NCI-H2107 (cell line): ENCODE data around the gene CRAMP1.
"Not testable (repeated sequence)": the region's sequence is repeated elsewhere in the genome, so short reads cannot be mapped to it uniquely, and the experiment has no call there.

Experiments
- DNase-seq: peaks from one replicate; lab custom pipeline; 2025; lab: John Stamatoyannopoulos, UW

Gene CRAMP1

GRCh38 chr16:1678500-1679098 is 66.4 kb downstream of the CRAMP1 start:
- no peak for DNase-seq

- DNase-seq: no peak
Observed at GRCh38 chr16:1680361-1680760, 68.2 kb downstream of the CRAMP1 start.

- no peak for DNase-seq
Observed at GRCh38 chr16:1681032-1681431, 68.9 kb downstream of the CRAMP1 start.

GRCh38 chr16:1687427-1688316 is 75.5 kb downstream of the CRAMP1 start:
- DNase-seq: no peak

GRCh38 chr16:1688807-1689560 is 76.8 kb downstream of the CRAMP1 start:
- DNase-seq: no peak

GRCh38 chr16:1689853-1690252 is 77.7 kb downstream of the CRAMP1 start:
- no peak for DNase-seq

- no peak for DNase-seq
Observed at GRCh38 chr16:1690810-1691209, 78.7 kb downstream of the CRAMP1 start.

- DNase-seq: no peak
Observed at GRCh38 chr16:1691276-1691675, 79.1 kb downstream of the CRAMP1 start.

GRCh38 chr16:1691956-1692355 is 79.8 kb downstream of the CRAMP1 start:
- DNase-seq: no peak

GRCh38 chr16:1696863-1697262 is 84.7 kb downstream of the CRAMP1 start:
- DNase-seq: no peak

GRCh38 chr16:1698680-1699079 is 86.5 kb downstream of the CRAMP1 start:
- no peak for DNase-seq

- DNase-seq: no peak
Observed at GRCh38 chr16:1700246-1700645, 88.1 kb downstream of the CRAMP1 start.

- no peak for DNase-seq
Observed at GRCh38 chr16:1701216-1701878, 89.2 kb downstream of the CRAMP1 start.

GRCh38 chr16:1705324-1705687 is 93.1 kb downstream of the CRAMP1 start:
- DNase-seq: not testable (repeated sequence)

GRCh38 chr16:1705688-1706385 is 93.7 kb downstream of the CRAMP1 start, which contains the start of gene MAPK8IP3:
Gene MAPK8IP3 (plus strand): TSS chr16:1706195. CDS start chr16:1706340, 145 bp downstream.
- DNase-seq: peak; percentile 88

GRCh38 chr16:1706386-1707192 is 94.4 kb downstream of the CRAMP1 start:
- DNase-seq: no peak

- DNase-seq: no peak
Observed at GRCh38 chr16:1707193-1707790, 95.1 kb downstream of the CRAMP1 start.

- DNase-seq: no peak
Observed at GRCh38 chr16:1708083-1708767, 96.1 kb downstream of the CRAMP1 start.

GRCh38 chr16:1708768-1709180 is 96.6 kb downstream of the CRAMP1 start:
- DNase-seq: peak; percentile 71

- DNase-seq: no peak
Observed at GRCh38 chr16:1709356-1709755, 97.2 kb downstream of the CRAMP1 start.
